ENCODE results near the gene NMNAT1. TPM values are rescaled to one million over a fixed set of nuclear protein-coding genes. Genes with fewer than 3 reads are reported as not detected.

Gene NMNAT1
- total RNA-seq, 1 experiment from 2014 or later: 2.8 TPM

GRCh38 chr1:9917901-9918300, 25.4 kb upstream of the NMNAT1 start:
- H3T11ph ChIP-seq (ENCODE audit: low read length): no peak overlapping the region
- no peak overlapping the region for H4K91ac ChIP-seq (ENCODE audit: insufficient read length, low read depth, low read length)
- no peaks in the 10 kb centered on the region for H3K27me3 Mint-ChIP-seq (ENCODE audit: low read depth)
- H3K9me3 Mint-ChIP-seq: no peaks in the 10 kb centered on the region
- no peak overlapping the region for H3K4me2 ChIP-seq (ENCODE audit: insufficient read depth, insufficient read length, low read length)
- H3K27me3 ChIP-seq (ENCODE audit: insufficient read depth, low read length): no peaks in the 10 kb centered on the region
- H3K23me2 ChIP-seq (ENCODE audit: insufficient read length, low read depth, low read length, poor library complexity, severe bottlenecking): no peaks in the 10 kb centered on the region
- no peak overlapping the region for H3K27ac ChIP-seq (ENCODE audit: insufficient read length, low read depth, low read length)
- H3K79me1 ChIP-seq (ENCODE audit: insufficient read depth, low read depth, low read length, poor library complexity, severe bottlenecking): no peaks in the 10 kb centered on the region
- H3K79me2 ChIP-seq (ENCODE audit: insufficient read depth, low read length): no peaks in the 10 kb centered on the region
- no peak overlapping the region for H3K56ac ChIP-seq (ENCODE audit: insufficient read length, low read depth, low read length)
- no peak overlapping the region for H2BK5ac ChIP-seq (ENCODE audit: insufficient read length, low read length)
- no peak overlapping the region for H3K4me3 Mint-ChIP-seq
- no peak overlapping the region for H2BK20ac ChIP-seq (ENCODE audit: low read depth, low read length, poor library complexity, severe bottlenecking)
- no peak overlapping the region for H4K5ac ChIP-seq (ENCODE audit: insufficient read length, low read depth, low read length)
- H2BK12ac ChIP-seq (ENCODE audit: insufficient read length, low read depth, low read length): no peak overlapping the region
- no peak overlapping the region for H2AFZ ChIP-seq (ENCODE audit: low read length)
- no peak overlapping the region for H2BK15ac ChIP-seq (ENCODE audit: low read depth, low read length)
- H3K23ac ChIP-seq (ENCODE audit: insufficient read length, low read depth, low read length): no peak overlapping the region
- no peak overlapping the region for H2AK5ac ChIP-seq (ENCODE audit: insufficient read length, low read length)
- peaks cover 11 to 16% of the 10 kb centered on the region in 2 experiments for H3K4me1 Mint-ChIP-seq
- H4K8ac ChIP-seq (replicated peaks; ENCODE audit: insufficient read length, low read depth, low read length): no peak overlapping the region
- no peak overlapping the region for H3K14ac ChIP-seq (ENCODE audit: insufficient read depth, low read length)
- H3K9ac ChIP-seq (ENCODE audit: extremely low read depth, insufficient read length, low read length): no peak overlapping the region
- H3K4ac ChIP-seq (ENCODE audit: low read depth, low read length): no peak overlapping the region
- no peak overlapping the region for H3K27ac Mint-ChIP-seq
- H3K4me1 ChIP-seq (ENCODE audit: insufficient read depth, low read length): peaks cover 3% of the 10 kb centered on the region; the same call in 1 of the 2 replicates
- WGBS (ENCODE audit: extremely low coverage, insufficient read length, low lambda C conversion rate): no CpG with 5 or more reads among the region's 1 CpG
- DNase-seq: no peak
- no peak overlapping the region for H2BK120ac ChIP-seq (ENCODE audit: low read depth, low read length, poor library complexity, severe bottlenecking)
- no peaks in the 10 kb centered on the region for H3K9me3 ChIP-seq (ENCODE audit: control insufficient read depth, low read depth, low read length)
- H3K36me3 Mint-ChIP-seq (ENCODE audit: insufficient read depth in 1 of 3, low read depth in 3 of 3): no peaks in the 10 kb centered on the region
- no peak overlapping the region for H3K18ac ChIP-seq (ENCODE audit: insufficient read length, low read depth, low read length)
- no peaks in the 10 kb centered on the region for H4K20me1 ChIP-seq (ENCODE audit: control insufficient read depth, insufficient read depth, insufficient read length)
- TF ChIP-seq CTCF (conservative IDR thresholded peaks at IDR 0.05): no peak
